BE2C (cell line): Measurements from ENCODE around the gene PPARA.

Experiments
- DNase-seq: peaks from one replicate; pipeline ENCODE4 v3.0.0-alpha.2; 2020
- H3K27me3 ChIP-seq: fragments of 250-450 bp; sonication (Bioruptor Pico); 2 replicates; pipeline ENCODE4 v1.5.1; 2020; ENCODE audit warnings: mild to moderate bottlenecking
- H3K36me3 ChIP-seq: fragments of 250-450 bp; sonication (Bioruptor Pico); 2 replicates; pipeline ENCODE4 v1.5.1; 2020; ENCODE audit warnings: mild to moderate bottlenecking
- H3K4me1 ChIP-seq: fragments of 250-450 bp; sonication (Bioruptor Pico); 2 replicates; pipeline ENCODE4 v1.5.1; 2020
- H3K4me3 ChIP-seq: 2 replicates; pipeline ENCODE4 v1.5.1; 2011; ENCODE audit warnings: low read depth, low read length
- H3K9me3 ChIP-seq: fragments of 250-450 bp; sonication (Bioruptor Pico); 2 replicates; pipeline ENCODE4 v1.5.1; 2020
- TF ChIP-seq, protein P1 (sequence below): IDR thresholded peaks from 2 replicates; pipeline ENCODE4 v1.5.1; 2012; ENCODE audit warnings: mild to moderate bottlenecking, low read depth, low read length

The PPARA gene

DNA sequence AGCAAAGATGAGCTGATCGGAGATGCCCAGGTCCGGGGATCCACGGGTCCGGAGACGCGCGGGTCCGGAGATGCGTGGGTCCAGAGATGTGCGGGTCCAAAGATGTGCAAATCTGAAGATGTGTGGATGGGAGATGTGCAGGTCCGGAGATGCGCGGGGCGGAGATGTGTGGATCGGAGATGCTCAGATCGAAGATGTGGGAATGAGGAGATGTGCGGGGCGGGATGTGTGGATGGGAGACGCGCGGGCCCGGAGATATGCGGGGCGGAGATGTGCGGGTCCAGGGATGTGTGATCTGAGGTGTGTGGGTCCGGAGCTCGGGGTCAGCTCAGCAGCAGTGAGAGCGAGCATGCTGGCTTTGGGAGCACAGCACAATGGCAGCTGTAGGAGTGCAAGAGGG, 64.3 kb downstream of the PPARA start:
- TF ChIP-seq, protein P1, sequence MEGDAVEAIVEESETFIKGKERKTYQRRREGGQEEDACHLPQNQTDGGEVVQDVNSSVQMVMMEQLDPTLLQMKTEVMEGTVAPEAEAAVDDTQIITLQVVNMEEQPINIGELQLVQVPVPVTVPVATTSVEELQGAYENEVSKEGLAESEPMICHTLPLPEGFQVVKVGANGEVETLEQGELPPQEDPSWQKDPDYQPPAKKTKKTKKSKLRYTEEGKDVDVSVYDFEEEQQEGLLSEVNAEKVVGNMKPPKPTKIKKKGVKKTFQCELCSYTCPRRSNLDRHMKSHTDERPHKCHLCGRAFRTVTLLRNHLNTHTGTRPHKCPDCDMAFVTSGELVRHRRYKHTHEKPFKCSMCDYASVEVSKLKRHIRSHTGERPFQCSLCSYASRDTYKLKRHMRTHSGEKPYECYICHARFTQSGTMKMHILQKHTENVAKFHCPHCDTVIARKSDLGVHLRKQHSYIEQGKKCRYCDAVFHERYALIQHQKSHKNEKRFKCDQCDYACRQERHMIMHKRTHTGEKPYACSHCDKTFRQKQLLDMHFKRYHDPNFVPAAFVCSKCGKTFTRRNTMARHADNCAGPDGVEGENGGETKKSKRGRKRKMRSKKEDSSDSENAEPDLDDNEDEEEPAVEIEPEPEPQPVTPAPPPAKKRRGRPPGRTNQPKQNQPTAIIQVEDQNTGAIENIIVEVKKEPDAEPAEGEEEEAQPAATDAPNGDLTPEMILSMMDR, result no peak
- no peaks in the 10 kb centered on the region for H3K27me3 ChIP-seq
- H3K4me1 ChIP-seq, result no peaks in the 10 kb centered on the region
- H3K9me3 ChIP-seq, result no peaks in the 10 kb centered on the region
- H3K4me3 ChIP-seq, result no peak overlapping the region
- H3K36me3 ChIP-seq, result peaks cover 4% of the 10 kb centered on the region
- DNase-seq, result no peak

DNA sequence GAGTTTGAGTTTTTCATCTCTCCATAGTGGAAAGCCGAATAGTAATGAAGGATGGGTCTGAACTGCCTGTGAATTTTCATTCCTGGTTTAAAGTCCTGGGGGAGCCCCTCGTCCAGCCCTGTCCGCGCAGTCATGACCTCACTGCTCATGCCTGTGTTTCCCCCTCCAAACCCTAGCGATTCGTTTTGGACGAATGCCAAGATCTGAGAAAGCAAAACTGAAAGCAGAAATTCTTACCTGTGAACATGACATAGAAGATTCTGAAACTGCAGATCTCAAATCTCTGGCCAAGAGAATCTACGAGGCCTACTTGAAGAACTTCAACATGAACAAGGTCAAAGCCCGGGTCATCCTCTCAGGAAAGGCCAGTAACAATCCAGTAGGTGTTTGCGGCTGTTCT, 69.3 kb downstream of the PPARA start:
- Histone ChIP-seq H3K36me3 (peaks cover 4% of the 10 kb centered on the region), H3K4me3 (no peak overlapping the region), H3K4me1 (no peaks in the 10 kb centered on the region), H3K9me3 (no peaks in the 10 kb centered on the region), H3K27me3 (no peaks in the 10 kb centered on the region)
- TF ChIP-seq, protein P1, result no peak
- DNase-seq, result no peak

DNA sequence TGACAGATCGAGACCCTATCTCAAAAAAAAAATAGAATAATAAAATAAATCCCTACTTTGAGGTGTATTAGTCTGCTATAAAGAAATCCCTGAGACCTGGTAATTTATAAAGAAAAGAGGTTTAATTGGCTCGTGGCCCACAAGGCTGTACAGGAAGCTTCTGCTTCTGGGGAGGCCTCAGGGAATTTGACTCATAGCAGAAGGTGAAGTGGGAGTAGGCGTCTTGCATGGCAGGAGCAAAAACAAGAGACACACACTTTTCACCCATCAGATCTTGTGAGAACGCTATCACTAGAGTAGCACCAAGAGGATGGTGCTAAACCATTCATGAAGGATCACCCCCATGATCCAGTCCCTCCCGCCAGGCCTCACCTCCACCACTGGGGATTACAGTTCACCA, 70.6 kb downstream of the PPARA start:
- H3K9me3 ChIP-seq, result no peaks in the 10 kb centered on the region
- H3K4me1 ChIP-seq, result no peaks in the 10 kb centered on the region
- H3K27me3 ChIP-seq, result no peaks in the 10 kb centered on the region
- peaks cover 4% of the 10 kb centered on the region for H3K36me3 ChIP-seq
- TF ChIP-seq, protein P1, result no peak
- DNase-seq, result no peak
- H3K4me3 ChIP-seq, result no peak overlapping the region

DNA sequence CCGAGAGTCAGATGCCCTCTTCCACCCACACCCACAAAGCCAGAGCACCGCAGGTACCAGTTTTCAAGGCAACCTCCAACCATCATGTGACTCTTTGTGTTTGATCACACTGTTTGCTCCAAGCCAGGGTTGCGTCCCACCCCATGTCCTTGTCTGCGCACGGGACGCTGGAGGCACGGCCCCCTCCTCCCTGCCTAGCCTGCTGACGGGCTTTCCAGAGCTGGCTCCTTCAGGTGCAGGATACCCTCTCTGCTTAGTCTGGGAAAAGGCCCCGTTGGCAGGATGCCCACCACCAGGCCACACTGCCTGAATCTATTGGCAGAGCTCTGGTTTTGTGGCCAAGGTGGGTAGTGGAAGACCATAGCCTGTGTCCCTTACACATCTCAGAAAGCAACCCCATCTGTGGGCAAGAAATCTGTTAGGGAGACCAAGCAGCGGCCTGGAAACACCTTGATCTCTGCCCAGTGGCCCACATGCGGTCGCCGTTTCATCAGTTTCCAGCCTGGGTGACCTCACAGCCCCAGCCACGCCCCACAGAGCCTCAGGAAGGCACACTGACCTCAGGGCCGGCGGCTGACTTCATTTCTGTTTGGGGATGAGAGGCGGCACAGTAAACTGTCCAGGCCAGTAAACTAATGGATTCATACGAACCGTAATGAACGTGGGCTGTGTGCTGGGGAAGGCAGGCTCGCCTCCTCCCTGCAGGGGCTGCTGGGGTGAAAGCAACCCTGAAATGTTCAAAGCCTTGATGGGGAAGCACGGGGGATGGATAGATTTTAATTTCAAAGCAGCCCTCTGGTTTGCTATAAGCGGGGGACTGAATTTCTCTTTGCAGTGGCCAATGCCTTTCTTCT, 73.9 kb downstream of the PPARA start:
- H3K27me3 ChIP-seq, result no peaks in the 10 kb centered on the region
- TF ChIP-seq, protein P1, result no peak
- no peak overlapping the region for H3K4me3 ChIP-seq
- no peaks in the 10 kb centered on the region for H3K9me3 ChIP-seq
- DNase-seq, result no peak
- no peaks in the 10 kb centered on the region; the same call in none of the 2 replicates for H3K36me3 ChIP-seq
- no peaks in the 10 kb centered on the region for H3K4me1 ChIP-seq

DNA sequence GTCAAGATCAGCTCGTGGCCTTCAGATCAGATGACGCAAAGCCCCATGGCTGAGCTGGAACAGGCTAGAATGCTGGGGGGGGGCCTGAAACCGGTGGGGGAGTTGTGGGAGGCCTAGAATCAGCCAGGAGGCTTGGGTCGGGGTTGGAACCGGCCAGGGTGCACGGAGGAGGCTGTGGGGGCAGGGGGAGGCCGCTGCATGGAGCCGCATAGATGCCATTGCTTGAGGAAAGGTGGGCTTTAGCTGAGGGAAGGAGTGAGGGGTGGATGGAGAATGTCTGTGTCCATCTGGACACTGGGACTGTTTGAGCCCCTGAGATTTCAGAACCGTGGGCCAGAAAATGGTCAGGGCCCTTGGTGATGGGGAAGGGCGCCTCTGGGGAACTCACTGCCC, 74.6 kb downstream of the PPARA start:
- H3K36me3 ChIP-seq, result no peaks in the 10 kb centered on the region; the same call in none of the 2 replicates
- no peak overlapping the region for H3K4me3 ChIP-seq
- DNase-seq, result no peak
- 0 out of 2 replicates have a peak, but pooled peaks cover 2% of the 10 kb centered on the region for H3K4me1 ChIP-seq
- TF ChIP-seq, protein P1, result no peak
- no peaks in the 10 kb centered on the region for H3K27me3 ChIP-seq
- H3K9me3 ChIP-seq, result no peaks in the 10 kb centered on the region

DNA sequence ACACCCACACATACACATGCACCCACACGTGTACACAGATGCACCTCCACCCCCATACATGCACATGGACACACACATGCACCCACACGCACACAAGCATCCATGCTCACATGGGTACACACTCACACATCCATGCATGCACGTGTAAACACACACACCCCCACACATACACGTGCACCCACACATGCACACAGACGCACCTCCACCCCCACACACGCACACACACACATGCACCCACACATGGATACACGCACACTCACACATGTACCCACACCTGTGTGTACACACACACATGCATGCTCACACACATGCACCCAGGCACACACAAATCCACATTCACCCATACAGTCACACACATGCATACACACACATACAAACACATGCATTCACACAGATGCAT, 75.3 kb downstream of the PPARA start:
- 0 out of 2 replicates have a peak, but pooled peaks cover 2% of the 10 kb centered on the region for H3K4me1 ChIP-seq
- no peaks in the 10 kb centered on the region; the same call in none of the 2 replicates for H3K36me3 ChIP-seq
- no peaks in the 10 kb centered on the region for H3K9me3 ChIP-seq
- TF ChIP-seq, protein P1, result no peak
- DNase-seq, result no peak
- no peak overlapping the region for H3K4me3 ChIP-seq
- no peaks in the 10 kb centered on the region for H3K27me3 ChIP-seq
